ENCODE measurements around the gene PLA2G4F.

The PLA2G4F gene

DNA sequence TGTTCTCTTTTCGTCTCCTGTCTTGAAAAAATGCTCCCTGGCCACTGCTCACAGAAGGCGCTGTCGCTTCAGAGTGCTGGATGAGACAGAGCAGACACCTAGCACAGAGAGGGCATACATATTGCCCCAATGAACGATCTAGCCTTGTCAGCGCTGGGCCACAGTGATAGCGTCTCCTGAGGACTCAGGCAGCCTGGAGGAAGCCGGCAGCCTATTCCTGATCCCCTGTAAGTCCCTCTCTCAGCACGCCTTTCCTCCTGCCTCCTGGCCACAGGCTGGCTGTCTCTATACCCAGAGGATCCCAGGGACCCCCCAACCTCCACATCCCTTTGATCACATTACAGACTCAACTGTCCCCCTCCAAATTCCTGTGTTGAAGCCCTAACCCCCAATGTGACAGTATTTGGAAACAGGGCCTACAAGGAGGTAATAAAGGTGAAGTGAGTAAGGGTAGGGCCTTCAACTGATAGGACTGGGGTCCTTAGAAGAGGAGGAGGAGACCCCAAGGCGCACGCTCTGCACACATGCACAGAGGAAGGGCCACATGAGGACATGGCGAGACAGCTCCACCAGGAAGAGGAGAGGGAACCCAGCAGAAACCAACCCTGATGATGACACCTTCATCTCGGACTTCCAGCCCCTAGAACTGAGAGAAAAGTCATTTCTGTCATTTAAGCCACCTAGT is 7.5 kb downstream of the PLA2G4F start:
- DNase-seq (ENCODE audit: low read depth in 2 of 2): no peak

DNA sequence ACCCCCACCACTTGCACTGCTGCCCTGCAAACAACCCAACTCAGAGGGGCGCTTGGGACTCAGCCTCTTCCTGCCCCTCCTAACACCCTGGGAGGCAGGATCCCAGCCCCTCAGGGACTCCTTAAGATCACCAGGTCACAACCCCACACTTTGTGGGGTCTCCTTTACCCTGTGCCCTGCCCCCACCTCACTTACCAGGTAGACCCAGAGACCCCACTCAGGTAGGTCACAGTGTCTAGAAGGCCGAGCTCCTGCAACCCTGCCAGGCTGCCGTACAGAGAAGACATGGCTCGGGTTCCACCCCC is 9.1 kb downstream of the PLA2G4F start:
- DNase-seq (ENCODE audit: low read depth in 2 of 2): no peak

DNA sequence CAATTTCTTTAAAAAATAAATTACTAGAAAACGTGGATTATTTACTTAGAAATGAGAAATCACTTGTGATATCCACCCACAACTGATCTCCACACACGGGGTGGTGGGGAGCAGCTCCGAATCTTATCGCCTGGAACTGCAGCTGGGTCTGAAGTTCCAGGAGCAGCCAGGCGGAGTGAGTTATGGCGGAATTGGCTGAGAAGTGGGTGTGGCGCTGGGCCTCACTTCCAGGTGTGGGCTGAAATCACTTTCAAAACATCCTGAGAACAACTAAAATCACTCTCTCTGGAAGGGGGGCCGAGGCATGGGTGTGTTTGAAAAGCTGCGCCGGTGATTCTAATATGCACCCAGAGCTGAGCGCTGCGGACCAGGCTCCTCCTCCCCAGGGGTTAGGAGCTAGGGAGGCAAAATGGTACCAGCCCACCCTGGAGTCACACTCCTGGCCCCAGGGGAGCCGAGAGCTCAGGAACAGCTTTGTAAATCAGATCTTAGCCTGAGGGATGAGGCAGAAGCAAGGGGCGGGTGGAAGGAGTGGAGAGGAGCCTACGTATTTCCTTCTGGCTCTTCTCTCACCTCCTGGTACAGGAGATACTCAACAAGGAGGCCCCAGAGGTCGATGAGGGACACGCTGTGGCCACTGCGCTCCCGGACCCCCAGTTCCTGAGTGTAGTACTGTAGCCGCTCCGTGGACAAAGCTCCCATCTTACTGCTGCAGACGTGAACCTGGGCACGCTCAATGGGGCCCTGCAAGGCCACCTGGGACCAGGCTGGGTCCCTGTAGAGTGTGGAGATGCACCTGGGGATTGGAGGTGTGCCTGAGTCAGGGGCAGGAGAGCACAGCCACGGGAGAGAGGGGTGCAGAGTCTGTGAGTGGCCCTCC is 9.6 kb downstream of the PLA2G4F start:
- DNase-seq (ENCODE audit: low read depth in 2 of 2): no peak

DNA sequence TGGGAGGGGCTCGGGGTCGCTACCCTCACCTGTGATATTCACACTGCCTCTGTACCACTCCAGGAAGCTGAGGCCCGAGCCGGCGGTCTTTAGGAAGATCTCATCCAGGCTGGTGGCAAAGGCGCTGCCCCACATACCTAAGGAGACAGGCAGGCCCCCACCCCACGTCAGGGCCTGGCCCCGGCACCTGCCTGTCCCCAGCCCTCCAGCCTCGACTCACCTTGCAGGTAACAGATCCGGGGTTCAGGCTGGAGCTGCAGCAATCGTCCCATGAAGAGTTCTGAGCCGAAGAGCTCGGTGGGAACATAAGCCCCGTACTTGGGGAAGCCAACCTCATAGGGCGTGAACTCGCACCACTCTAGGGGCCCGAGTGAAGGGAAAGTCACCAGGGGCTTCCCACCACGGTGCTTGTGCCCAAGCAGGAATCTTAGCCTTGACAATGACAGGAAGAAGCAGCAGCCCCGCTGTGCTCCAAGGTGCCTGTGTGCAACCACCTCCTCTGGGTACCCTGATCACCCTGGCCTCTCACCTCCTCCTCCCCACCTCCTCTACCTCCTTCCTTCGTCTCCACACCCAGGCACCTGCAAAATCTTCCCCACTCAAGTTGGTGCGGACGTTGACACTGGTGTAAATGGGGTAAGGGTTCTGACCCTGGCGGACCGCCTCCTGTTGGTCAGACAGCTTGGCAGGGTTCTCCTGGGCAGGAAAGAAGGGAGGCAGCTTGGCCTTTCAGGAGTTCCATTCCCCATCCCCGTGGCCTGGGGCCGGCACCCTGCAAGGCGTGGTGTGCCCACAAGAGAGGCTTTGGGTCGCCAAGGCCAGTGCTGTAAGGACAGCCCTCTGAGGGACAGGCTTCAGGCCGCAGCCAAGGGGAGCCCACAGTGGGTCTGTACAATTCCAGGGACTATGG is 10.6 kb downstream of the PLA2G4F start:
- no peak for DNase-seq (ENCODE audit: low read depth in 2 of 2)

DNA sequence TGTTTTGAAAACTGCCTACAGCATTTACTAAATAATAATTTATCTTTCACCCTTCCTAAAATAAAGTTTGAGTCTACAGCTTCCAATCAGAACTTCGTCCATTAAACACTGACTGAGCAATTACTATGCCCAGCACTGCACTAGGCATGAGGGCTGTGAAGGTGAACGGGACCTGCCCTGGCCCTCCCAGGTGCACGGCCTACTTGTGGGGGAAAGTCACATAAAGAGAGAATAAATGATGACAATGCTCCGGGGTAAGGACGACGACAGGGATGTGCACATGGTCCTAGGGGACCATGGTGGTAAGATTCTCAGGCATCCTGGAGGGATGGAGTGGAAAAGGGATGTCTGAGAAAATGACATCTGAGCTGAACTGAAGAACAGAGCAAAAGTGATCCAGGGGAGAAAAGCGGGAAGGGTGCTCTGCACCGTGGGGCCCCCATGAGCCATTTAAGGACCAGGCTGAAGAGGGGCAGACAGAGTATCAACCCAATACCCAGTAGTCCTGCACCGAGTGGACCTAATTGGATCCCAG is 11.5 kb downstream of the PLA2G4F start:
- DNase-seq (ENCODE audit: low read depth in 2 of 2): no peak

DNA sequence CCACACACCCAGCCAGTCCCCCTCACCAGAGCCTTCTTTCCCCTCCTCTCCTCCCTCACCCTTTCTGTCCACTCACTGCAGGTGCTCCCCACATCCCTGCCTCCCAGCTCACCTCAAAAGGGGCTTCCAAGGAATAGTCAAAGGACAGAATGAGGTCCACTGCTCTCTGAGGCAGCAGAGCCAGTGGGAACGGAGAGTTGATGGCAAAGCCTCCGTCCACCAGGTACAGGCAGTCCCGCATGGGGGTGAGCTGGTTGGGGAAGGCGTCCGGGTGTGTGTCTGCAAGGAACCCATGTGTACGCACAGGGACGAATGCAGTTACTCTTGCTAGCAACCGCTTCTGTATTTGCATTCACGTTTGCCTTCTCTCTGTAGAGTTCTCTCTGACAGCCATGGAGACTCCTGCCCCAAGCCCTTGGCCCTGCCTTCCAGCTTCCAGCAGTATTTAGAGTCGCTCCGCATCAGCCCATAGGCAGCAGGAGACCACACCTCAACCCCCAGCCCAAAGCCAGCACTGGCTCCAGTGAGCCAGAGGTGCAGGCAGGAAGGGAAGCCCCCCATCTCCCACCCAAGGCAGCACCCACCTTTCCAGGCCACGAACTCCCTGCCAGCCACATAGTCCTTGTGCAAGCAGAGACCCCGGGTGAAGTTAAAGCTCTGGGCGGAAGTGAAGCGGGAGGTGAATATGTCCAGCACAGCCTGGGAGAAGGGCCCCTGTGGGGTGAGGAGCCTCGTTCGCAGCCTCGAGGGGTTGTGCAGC is 12.4 kb downstream of the PLA2G4F start:
- DNase-seq (ENCODE audit: low read depth in 2 of 2): no peak

DNA sequence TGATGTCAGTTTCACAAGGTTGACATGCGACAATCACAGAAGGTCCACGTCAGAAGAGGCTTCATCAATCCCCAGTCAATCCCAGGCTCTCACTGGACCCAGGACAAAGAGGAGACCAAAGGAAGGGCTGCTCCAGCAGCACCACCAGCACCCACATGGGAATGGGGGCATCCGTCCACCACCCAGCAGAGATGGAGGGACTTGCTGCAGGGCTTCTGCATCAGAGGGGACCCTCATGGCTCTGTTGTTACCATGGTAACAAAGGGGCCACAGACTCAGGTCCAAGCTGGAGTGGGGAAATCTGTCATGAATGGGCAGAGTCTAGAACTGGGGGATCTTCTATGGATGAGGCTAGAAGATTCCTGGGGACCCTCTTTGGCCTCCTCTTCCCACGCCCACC is 13.1 kb downstream of the PLA2G4F start:
- no peak for DNase-seq (ENCODE audit: low read depth in 2 of 2)

DNA sequence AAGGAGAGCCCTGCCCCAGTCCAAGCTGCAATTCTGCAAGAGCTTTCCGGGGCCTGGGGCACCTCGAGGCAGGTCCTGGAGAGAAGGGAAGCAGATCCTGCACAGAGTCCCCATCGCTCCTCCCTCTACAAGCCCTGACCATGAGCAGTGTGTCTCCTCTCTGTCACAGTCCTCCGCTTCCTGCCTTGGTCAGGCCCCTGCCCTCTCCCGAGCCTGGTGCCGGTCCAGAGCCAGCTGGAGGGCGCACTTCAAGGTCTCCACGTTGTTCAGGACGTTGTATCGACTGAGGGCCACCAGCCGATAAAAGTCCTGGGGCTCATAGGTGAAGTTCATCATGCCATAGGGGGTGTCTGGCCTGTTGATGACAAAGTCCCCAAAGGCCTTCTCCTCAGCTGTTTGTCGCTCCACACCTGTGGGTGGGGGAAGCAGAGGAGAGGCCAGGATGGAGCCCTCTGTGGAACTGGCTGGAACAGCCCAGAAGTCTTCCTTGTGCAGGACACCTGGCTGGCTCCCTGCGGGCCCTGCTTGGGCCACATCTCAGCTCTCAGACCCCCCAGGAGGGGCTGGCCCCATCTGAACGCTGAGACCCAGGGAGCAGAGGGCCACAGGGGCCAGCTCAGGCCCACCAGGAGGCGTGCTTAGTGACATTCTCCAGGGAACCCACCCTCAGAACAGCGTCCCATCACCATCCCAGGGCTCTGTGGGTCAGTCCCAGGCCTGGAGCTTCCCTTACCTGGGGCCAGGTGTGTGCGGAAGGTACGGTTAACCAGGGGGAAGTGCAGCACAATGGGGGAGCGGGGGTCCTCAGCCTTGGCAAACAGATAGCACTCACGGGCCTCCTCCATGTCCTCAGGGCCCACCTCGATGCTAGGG is 14.4 kb downstream of the PLA2G4F start:
- no peak for DNase-seq (ENCODE audit: low read depth in 2 of 2)

DNA sequence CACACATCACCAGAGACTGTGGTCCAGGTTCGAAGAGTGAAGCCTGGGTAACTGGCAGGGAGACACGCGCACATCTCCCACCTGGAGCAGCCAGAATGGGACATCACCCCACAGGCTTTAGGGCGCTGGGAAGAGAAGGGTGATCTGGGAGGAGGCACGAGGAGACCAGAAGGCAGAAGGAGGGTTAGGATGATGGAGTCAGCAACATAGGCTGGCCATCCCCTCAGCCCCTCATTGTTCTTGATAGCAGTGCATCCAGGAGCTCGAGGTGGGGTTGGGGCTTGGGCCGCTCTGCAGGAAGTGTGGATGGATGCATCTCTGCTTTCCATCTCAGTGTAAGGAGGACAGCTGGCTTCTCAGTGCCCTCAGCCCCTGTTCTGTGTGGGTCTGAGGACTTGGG is 15.2 kb downstream of the PLA2G4F start:
- no peak for DNase-seq (ENCODE audit: low read depth in 2 of 2)

DNA sequence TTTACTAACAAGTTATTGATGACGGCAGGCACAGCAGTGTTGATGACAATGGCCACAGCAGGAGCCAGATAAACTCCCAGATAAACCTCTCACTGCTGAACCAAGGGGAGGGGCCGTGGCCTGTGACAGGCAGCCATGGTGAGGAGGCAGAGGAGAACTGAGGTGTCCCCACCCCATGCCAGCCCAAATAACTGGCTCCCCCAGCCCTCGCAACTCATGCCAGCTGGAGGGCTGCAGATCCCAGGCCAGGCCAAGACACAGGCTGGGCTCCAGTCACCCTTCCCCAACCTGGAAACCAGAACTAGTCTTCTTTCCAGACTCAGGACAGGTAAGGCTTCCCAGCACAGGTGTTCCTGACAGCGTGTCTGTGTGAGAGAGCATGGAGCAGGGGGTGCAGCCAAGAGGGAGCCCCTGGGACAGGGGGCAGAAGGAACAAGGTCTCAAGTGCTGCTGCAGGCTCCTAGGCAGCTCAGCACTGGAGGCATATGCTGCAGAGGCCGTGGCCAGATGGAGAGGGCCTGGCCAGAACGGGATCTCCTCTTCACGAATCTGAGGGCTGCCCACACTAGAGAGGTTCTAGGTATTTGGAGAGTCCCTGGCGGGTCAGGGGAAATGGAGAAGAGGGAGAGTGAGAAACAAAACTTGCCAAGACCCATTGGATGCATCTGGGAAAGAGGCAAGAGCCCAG is 15.9 kb downstream of the PLA2G4F start:
- no peak for DNase-seq (ENCODE audit: low read depth in 2 of 2)

DNA sequence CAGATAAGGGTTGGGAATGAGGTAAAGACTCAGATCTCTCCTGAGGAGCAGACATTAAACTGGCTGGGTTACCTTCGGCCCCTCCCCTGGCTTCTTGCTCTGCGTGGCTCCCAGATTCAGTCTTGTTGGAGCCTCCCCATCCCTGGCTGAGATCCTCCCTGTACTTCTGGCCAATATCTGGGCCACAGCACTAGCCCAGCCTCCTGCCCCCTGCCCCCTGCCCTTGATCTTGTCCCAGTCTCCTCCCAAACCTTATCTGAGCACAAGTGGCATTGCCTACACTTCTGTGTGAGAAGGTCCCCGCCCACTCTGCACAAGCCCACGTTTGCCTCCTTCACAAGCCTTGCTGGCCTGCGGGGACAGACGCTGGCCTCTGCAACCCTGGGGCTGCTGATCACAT is 16.8 kb downstream of the PLA2G4F start:
- no peak for DNase-seq (ENCODE audit: low read depth in 2 of 2)

DNA sequence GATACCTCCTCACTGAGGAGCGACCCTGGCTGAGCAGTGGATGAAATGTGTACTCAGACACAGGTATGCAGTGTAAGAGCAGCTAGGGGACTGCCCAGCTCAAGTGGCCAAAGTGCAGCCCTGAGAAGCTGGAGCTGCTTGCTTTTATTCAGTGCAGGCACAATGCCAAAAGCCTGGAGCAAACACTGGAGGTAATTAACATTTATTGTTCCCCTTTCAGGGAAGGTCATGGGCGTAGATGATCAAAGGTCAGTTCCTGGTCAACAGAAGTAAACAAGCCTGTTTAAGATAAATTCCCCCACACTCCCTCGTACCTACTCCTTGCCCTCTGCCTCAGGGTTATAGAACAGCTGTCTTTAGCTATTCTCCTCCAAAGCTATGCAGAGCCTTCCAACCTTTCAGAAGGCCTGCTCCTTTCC is 17.5 kb downstream of the PLA2G4F start:
- no peak for DNase-seq (ENCODE audit: low read depth in 2 of 2)

DNA sequence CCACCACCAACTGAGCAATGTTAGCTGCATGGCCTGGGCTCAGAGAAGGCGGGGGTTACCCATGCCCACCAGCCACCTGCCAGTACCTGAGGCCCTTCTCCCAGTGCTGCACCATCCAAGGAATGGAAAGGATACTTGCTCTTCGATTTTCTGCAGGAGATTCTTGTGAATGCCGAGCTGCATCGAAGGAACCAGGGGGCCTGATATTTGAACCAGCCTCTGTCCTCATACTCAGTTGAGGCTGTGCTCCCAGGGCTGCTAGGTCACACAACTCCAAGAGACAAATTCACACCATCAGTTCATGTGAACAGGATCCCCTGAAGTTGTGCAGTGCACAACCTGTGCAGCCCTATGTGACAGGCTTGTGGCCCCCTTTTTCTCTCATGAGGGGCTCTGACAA is 18.0 kb downstream of the PLA2G4F start:
- no peak for DNase-seq (ENCODE audit: low read depth in 2 of 2)

DNA sequence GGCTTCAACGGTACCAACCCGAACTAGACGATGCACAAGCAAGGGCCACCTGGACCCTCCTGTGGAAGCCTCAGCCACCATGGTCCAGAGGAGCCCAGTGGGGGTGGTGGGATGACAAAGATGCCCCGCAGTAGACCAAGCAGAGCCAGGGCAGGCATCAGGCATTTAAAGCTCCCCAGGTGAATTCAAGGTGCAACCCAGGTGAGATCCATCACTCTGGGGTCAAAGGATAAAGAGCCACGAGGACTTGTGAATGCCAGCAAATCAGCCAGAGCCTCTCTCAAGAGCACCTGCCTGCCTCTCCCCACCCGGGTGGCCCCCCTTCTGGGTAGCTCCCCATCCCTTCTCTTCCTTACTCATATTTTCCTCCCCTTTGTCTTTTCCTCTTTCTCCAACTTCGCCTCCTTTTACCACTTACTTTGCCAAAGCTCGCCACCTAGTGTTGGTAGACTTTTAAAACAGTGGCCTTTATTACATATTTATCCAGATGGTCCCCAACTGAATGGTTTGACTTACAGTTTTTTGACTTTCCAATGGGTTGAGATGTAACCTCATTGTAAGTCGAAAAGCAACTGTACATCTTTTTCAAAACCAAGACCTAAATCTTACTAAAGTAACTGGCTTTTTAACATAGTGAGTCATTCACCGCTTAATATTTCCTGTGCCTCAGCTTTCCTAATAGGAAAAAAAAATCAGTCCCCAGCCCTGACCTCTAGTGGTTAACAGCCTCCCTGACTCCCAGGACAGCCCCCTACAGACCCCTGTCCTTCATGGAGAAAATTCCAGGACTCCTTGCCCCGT is 18.8 kb downstream of the PLA2G4F start:
- DNase-seq (ENCODE audit: low read depth in 2 of 2): peak in 1 of 2 donors; percentile 7

DNA sequence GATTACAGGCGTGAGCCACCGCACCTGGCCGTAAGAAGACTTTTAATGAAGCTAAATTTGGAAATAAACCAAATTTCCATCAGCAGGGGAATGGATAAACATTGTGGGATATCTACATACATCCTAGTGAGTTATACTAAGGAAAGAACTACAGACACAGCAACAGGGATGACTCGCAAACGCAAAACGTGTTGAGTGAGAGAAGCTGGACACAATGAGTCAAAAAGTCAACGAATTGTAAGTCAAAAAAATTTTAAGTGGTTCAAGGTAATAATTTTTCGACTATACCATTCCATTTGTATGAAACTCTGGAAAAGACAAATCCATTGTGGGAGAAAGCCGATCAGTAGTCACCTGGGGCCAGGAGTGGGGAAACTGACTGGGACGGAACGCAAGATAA is 19.9 kb downstream of the PLA2G4F start:
- DNase-seq (ENCODE audit: low read depth in 2 of 2): no peak

DNA sequence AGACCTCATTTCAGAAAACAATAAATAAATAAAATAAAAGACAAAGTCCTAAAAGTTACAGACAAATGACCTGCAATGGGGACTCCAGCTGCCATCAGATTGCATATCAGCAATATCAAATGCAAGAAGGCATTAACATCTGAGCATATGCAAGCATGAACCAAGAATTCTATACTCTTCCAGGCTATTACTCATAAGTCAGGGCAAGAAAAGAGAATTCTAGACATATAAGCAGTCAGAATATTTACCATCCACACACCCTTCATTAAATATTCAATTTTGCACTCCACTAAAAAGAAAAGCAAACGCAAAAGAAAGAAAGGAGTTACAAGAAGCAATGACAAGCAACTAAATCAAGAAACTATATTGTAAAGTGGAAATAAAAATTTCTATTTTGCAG is 21.1 kb downstream of the PLA2G4F start:
- no peak for DNase-seq (ENCODE audit: low read depth in 2 of 2)

DNA sequence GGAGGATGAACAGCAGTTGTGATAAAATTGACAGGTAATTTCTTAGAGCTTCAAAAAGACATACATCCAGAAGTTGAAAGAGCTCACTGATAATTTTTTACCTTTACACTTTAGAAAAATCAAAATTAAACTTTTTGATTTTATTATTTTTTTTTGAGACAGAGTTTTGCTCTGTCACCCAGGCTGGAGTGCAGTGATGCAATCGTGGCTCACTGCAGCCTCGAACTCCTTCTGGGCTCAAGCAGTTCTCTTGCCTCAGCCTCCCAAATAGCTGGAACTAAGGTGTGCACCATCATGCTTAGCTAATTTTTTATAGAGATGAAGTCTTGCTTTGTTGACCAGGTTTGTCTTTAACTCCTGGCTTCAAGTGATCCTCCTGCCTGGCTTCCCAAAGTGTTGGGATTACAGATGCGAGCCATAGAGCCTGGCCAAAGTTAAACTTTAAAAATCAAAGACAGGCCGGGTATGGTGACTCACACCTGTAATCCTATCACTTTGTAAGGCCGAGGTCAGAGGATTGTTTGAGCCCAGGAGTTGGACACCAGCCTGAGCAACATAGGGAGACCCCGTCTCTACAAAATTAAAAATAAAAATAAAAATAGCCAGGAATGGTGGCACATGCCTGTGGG is 21.7 kb downstream of the PLA2G4F start:
- DNase-seq (ENCODE audit: low read depth in 2 of 2): no peak

DNA sequence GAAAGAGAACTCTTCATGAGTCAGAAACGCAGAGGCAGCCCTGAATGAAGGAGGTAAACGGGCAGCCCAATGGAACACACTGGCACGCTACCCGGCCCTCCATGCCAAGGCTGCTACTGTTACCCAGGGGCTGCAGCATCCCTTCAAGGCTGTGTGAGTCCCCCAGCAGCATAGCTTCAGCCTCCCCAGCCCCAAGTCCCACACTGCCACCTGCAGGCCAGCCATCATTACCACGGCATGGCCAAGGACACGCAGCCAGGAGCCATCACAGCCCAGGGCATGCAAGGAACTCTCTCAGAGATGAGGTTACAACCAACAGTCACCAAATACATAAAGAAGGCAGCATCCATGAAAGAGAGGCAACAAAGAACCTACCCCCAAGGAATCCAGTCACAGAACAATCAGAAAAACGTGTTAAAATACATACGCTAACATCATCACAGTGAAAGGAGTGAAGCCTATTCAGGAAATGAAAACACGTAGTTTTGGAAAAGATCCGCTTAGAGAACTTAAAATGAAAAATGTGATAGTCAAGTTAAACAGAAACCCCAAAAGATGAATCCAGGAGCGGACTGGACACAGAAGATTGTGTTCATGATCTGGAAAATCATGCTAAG is 22.4 kb downstream of the PLA2G4F start:
- peak; percentile 44 to 49 for DNase-seq (ENCODE audit: low read depth in 2 of 2)
